GM23338 (cell line): ENCODE data around the gene SMC4. TPM values are rescaled to one million over a fixed set of nuclear protein-coding genes. Genes with fewer than 3 reads are reported as not detected.

Source experiments
- ATAC-seq: fragments of 200-7000 bp; cut with Tn5 transposase; 3 replicates; pipeline ENCODE4 v1.9.1; 2020
- DNase-seq: peaks from one replicate; pipeline ENCODE4 v3.0.0-alpha.2; 2015; ENCODE audit warnings: low spot score
- H2AFZ ChIP-seq: fragments of 200-600 bp; sonication (generic); 2 replicates; pipeline ENCODE4 v1.8.0; 2016; ENCODE audit warnings: antibody characterized with exemption, mild to moderate bottlenecking, moderate library complexity
- H3F3A ChIP-seq: fragments of 200-600 bp; sonication (generic); replicated peaks from 2 replicates; pipeline ENCODE4 v1.8.0; 2017; ENCODE audit warnings: antibody characterized with exemption, mixed run types, low read depth
- H3K27ac ChIP-seq: fragments of 200-600 bp; sonication (generic); 2 replicates; pipeline ENCODE4 v1.6.1; 2016; ENCODE audit warnings: low read depth
- H3K27me3 ChIP-seq: fragments of 200-600 bp; sonication (generic); 2 replicates; pipeline ENCODE4 v1.8.0; 2016; ENCODE audit warnings: mild to moderate bottlenecking, mixed run types, moderate library complexity; ENCODE audit not compliant: insufficient read depth
- H3K36me3 ChIP-seq: fragments of 200-600 bp; sonication (generic); 2 replicates; pipeline ENCODE4 v1.8.0; 2016; ENCODE audit warnings: mild to moderate bottlenecking; ENCODE audit not compliant: insufficient read depth
- H3K4me1 ChIP-seq: fragments of 200-600 bp; sonication (generic); 2 replicates; pipeline ENCODE4 v1.8.0; 2016; ENCODE audit warnings: mild to moderate bottlenecking, moderate library complexity; ENCODE audit not compliant: insufficient read depth
- H3K4me2 ChIP-seq: fragments of 200-600 bp; sonication (generic); 2 replicates; pipeline ENCODE4 v1.7.1; 2017; ENCODE audit warnings: mixed run types
- H3K4me3 ChIP-seq: fragments of 200-600 bp; sonication (generic); 2 replicates; pipeline ENCODE4 v1.6.1; 2016; ENCODE audit warnings: mixed run types
- H3K79me2 ChIP-seq: fragments of 200-600 bp; sonication (generic); replicated peaks from 2 replicates; pipeline ENCODE4 v1.8.0; 2017; ENCODE audit warnings: mild to moderate bottlenecking; ENCODE audit not compliant: insufficient read depth
- H3K9me2 ChIP-seq: fragments of 200-600 bp; sonication (generic); 2 replicates; pipeline ENCODE4 v1.8.0; 2017; ENCODE audit not compliant: insufficient read depth
- H4K20me1 ChIP-seq: fragments of 200-600 bp; sonication (generic); replicated peaks from 2 replicates; pipeline ENCODE4 v1.8.0; 2017; ENCODE audit warnings: mild to moderate bottlenecking; ENCODE audit not compliant: insufficient read depth
- H3K27ac Mint-ChIP-seq: 2 replicates; pipeline ENCODE4 v1.8.0; 2020; ENCODE audit warnings: inconsistent platforms, mild to moderate bottlenecking, moderate library complexity, mixed read lengths
- H3K27me3 Mint-ChIP-seq: 3 replicates; pipeline ENCODE4 v1.8.0; 2022; ENCODE audit warnings: low read depth, mild to moderate bottlenecking, moderate library complexity, mixed read lengths, inconsistent platforms; ENCODE audit not compliant: insufficient read depth, poor library complexity
- H3K36me3 Mint-ChIP-seq: 3 replicates; pipeline ENCODE4 v1.8.0; 2021; ENCODE audit warnings: low read depth, mild to moderate bottlenecking, inconsistent platforms, moderate library complexity, mixed read lengths
- H3K4me1 Mint-ChIP-seq: 3 replicates; pipeline ENCODE4 v1.8.0; 2020; ENCODE audit warnings: mild to moderate bottlenecking, inconsistent platforms, mixed read lengths
- H3K4me3 Mint-ChIP-seq: 3 replicates; pipeline ENCODE4 v1.8.0; 2021; ENCODE audit warnings: moderate library complexity, mild to moderate bottlenecking, inconsistent platforms, mixed read lengths
- H3K9me3 Mint-ChIP-seq: 3 replicates; pipeline ENCODE4 v1.8.0; 2020; ENCODE audit warnings: moderate library complexity, mild to moderate bottlenecking, inconsistent platforms, mixed read lengths
- EZH2 ChIP-seq: fragments of 200-600 bp; sonication (generic); IDR thresholded peaks from one replicate; pipeline ENCODE4 v1.8.0; 2017; ENCODE audit warnings: antibody characterized with exemption, mild to moderate bottlenecking, low read depth; ENCODE audit not compliant: unreplicated experiment
- EZH2phosphoT487 ChIP-seq: fragments of 200-600 bp; sonication (generic); IDR thresholded peaks from one replicate; pipeline ENCODE4 v1.8.1; 2018; ENCODE audit warnings: antibody characterized with exemption; ENCODE audit not compliant: unreplicated experiment
- POLR2AphosphoS5 ChIP-seq: IDR thresholded peaks from 2 replicates; pipeline ENCODE4 v1.6.1; 2016; ENCODE audit warnings: antibody characterized with exemption, low read depth
- polyA plus RNA-seq: library from polyadenylated mRNA; unstranded; fragments of >200 nt; fragmentation: Nextera tagmentation; extraction: Ambion mirVana; gene quantifications from 2 replicates; pipeline ENCODE4 v1.2.1, GENCODE V29; 2016
- total RNA-seq: library from RNA; depleted of rRNA; stranded (reverse); fragments of >200 nt; shearing (Covaris generic); gene quantifications from 2 replicates; pipeline ENCODE4 v1.2.3, GENCODE V29; 2014
- TF ChIP-seq, protein P1 (sequence below), 2 experiments: fragments of 200-600 bp in 1 of 2; sonication (generic) in 1 of 2; conservative IDR thresholded peaks; 2 replicates each; pipeline versions ENCODE4 v1.5.1 to v1.6.1; 2016 to 2017; ENCODE audit warnings: antibody characterized with exemption in 2 of 2, low read depth in 2 of 2, mild to moderate bottlenecking in 2 of 2, moderate library complexity in 1 of 2
- TF ChIP-seq, protein P2 (sequence below): IDR thresholded peaks from one replicate; pipeline ENCODE4 v1.6.1; 2018; ENCODE audit warnings: antibody characterized with exemption; ENCODE audit not compliant: unreplicated experiment
- TF ChIP-seq, protein P3 (sequence below): fragments of 250-450 bp; sonication (Bioruptor Pico); IDR thresholded peaks from 2 replicates; pipeline ENCODE4 v1.5.0; 2020; ENCODE audit warnings: mild to moderate bottlenecking, moderate library complexity

The SMC4 gene
- total and polyA plus RNA-seq, 2 experiments from 2014 or later: 167 to 412 TPM

DNA sequence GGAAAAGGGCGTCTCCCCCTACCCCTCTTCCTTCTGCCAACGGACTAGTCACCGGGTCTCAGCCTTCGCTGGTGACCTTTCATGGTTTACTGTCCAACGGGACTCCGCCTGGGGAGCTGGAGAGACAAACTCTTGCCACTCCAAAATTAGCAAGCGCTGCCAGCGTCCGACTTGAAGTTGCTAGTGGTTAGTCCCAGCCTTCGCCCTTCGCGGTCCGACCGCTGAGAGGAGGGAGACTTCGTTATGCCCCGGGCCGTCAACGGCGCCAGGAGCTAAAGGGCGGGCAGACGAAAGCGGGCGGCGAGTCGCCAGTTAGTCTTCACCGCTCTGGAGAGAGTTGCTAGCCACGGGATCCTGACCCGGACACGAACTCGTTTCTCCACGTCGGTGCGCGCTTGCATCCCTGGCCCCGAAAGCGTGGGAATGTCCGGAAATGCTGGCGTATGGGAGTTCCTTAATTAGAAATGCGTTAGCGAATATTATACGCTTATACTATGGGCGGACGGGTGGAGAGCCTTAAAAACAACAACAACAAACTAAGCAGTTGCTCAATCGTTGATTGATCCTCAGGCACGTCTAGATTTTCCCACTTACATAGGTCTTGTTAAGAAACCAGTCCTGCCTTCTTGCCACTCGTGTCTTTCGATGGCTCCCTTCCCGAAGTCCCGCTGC is 716 bp downstream of the SMC4 start:
- peak; percentile 49 for ATAC-seq
- peak overlapping the region; percentile 98 for H3K4me3 Mint-ChIP-seq
- no peak for TF ChIP-seq EZH2phosphoT487

DNA sequence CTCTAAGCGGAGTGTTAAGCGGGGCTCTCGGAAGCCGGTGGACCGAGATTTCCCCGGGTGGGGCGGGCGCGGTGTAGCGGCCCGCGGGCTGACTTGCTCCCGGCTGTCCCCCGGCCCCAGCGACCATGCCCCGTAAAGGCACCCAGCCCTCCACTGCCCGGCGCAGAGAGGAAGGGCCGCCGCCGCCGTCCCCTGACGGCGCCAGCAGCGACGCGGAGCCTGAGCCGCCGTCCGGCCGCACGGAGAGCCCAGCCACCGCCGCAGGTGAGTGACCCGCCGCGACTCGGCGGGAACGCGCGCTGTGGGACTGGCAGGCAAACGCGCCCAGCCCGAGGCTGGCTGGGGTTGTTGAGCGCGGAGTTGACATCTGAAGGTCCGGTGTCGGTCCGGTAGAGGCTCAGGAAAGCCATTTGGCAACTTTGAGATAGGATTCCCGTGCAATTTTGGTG is 1.3 kb downstream of the SMC4 start:
- ATAC-seq: peak; percentile 41
- Histone ChIP-seq H3K4me3 (peak overlapping the region; percentile 60), H3K36me3 (peaks cover 6% of the 10 kb centered on the region; the same call in 1 of the 2 replicates), H3K79me2 (peaks cover 85% of the 10 kb centered on the region), H2AFZ (no peak overlapping the region), H3K27ac (no peak overlapping the region), H4K20me1 (peaks cover 32% of the 10 kb centered on the region), H3K4me2 (peak overlapping the region; percentile 81), H3F3A (no peaks in the 10 kb centered on the region), H3K9me2 (no peaks in the 10 kb centered on the region), H3K4me1 (peaks cover 14% of the 10 kb centered on the region; the same call in 1 of the 2 replicates), H3K27me3 (no peaks in the 10 kb centered on the region)
- H3K27me3 Mint-ChIP-seq: peaks cover 21% of the 10 kb centered on the region
- peak overlapping the region; percentile 65; the same call in 1 of the 2 replicates for H3K27ac Mint-ChIP-seq
- peak; percentile 42 for DNase-seq
- peaks cover 25% of the 10 kb centered on the region for H3K4me1 Mint-ChIP-seq
- TF ChIP-seq, protein P1, sequence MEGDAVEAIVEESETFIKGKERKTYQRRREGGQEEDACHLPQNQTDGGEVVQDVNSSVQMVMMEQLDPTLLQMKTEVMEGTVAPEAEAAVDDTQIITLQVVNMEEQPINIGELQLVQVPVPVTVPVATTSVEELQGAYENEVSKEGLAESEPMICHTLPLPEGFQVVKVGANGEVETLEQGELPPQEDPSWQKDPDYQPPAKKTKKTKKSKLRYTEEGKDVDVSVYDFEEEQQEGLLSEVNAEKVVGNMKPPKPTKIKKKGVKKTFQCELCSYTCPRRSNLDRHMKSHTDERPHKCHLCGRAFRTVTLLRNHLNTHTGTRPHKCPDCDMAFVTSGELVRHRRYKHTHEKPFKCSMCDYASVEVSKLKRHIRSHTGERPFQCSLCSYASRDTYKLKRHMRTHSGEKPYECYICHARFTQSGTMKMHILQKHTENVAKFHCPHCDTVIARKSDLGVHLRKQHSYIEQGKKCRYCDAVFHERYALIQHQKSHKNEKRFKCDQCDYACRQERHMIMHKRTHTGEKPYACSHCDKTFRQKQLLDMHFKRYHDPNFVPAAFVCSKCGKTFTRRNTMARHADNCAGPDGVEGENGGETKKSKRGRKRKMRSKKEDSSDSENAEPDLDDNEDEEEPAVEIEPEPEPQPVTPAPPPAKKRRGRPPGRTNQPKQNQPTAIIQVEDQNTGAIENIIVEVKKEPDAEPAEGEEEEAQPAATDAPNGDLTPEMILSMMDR (conservative IDR thresholded peaks at IDR 0.05; ENCODE audit: low read depth in 2 of 2): no peak
- TF ChIP-seq POLR2AphosphoS5 (no peak), EZH2 (no peak)
- TF ChIP-seq, protein P2, sequence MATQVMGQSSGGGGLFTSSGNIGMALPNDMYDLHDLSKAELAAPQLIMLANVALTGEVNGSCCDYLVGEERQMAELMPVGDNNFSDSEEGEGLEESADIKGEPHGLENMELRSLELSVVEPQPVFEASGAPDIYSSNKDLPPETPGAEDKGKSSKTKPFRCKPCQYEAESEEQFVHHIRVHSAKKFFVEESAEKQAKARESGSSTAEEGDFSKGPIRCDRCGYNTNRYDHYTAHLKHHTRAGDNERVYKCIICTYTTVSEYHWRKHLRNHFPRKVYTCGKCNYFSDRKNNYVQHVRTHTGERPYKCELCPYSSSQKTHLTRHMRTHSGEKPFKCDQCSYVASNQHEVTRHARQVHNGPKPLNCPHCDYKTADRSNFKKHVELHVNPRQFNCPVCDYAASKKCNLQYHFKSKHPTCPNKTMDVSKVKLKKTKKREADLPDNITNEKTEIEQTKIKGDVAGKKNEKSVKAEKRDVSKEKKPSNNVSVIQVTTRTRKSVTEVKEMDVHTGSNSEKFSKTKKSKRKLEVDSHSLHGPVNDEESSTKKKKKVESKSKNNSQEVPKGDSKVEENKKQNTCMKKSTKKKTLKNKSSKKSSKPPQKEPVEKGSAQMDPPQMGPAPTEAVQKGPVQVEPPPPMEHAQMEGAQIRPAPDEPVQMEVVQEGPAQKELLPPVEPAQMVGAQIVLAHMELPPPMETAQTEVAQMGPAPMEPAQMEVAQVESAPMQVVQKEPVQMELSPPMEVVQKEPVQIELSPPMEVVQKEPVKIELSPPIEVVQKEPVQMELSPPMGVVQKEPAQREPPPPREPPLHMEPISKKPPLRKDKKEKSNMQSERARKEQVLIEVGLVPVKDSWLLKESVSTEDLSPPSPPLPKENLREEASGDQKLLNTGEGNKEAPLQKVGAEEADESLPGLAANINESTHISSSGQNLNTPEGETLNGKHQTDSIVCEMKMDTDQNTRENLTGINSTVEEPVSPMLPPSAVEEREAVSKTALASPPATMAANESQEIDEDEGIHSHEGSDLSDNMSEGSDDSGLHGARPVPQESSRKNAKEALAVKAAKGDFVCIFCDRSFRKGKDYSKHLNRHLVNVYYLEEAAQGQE: no peak
- TF ChIP-seq, protein P3, sequence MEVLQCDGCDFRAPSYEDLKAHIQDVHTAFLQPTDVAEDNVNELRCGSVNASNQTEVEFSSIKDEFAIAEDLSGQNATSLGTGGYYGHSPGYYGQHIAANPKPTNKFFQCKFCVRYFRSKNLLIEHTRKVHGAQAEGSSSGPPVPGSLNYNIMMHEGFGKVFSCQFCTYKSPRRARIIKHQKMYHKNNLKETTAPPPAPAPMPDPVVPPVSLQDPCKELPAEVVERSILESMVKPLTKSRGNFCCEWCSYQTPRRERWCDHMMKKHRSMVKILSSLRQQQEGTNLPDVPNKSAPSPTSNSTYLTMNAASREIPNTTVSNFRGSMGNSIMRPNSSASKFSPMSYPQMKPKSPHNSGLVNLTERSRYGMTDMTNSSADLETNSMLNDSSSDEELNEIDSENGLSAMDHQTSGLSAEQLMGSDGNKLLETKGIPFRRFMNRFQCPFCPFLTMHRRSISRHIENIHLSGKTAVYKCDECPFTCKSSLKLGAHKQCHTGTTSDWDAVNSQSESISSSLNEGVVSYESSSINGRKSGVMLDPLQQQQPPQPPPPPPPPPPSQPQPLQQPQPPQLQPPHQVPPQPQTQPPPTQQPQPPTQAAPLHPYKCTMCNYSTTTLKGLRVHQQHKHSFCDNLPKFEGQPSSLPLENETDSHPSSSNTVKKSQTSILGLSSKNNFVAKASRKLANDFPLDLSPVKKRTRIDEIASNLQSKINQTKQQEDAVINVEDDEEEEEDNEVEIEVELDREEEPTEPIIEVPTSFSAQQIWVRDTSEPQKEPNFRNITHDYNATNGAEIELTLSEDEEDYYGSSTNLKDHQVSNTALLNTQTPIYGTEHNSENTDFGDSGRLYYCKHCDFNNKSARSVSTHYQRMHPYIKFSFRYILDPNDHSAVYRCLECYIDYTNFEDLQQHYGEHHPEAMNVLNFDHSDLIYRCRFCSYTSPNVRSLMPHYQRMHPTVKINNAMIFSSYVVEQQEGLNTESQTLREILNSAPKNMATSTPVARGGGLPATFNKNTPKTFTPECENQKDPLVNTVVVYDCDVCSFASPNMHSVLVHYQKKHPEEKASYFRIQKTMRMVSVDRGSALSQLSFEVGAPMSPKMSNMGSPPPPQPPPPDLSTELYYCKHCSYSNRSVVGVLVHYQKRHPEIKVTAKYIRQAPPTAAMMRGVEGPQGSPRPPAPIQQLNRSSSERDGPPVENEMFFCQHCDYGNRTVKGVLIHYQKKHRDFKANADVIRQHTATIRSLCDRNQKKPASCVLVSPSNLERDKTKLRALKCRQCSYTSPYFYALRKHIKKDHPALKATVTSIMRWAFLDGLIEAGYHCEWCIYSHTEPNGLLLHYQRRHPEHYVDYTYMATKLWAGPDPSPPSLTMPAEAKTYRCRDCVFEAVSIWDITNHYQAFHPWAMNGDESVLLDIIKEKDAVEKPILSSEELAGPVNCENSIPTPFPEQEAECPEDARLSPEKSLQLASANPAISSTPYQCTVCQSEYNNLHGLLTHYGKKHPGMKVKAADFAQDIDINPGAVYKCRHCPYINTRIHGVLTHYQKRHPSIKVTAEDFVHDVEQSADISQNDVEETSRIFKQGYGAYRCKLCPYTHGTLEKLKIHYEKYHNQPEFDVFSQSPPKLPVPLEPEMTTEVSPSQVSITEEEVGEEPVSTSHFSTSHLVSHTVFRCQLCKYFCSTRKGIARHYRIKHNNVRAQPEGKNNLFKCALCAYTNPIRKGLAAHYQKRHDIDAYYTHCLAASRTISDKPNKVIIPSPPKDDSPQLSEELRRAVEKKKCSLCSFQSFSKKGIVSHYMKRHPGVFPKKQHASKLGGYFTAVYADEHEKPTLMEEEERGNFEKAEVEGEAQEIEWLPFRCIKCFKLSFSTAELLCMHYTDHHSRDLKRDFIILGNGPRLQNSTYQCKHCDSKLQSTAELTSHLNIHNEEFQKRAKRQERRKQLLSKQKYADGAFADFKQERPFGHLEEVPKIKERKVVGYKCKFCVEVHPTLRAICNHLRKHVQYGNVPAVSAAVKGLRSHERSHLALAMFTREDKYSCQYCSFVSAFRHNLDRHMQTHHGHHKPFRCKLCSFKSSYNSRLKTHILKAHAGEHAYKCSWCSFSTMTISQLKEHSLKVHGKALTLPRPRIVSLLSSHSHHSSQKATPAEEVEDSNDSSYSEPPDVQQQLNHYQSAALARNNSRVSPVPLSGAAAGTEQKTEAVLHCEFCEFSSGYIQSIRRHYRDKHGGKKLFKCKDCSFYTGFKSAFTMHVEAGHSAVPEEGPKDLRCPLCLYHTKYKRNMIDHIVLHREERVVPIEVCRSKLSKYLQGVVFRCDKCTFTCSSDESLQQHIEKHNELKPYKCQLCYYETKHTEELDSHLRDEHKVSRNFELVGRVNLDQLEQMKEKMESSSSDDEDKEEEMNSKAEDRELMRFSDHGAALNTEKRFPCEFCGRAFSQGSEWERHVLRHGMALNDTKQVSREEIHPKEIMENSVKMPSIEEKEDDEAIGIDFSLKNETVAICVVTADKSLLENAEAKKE: no peak
- peaks cover 30% of the 10 kb centered on the region for H3K36me3 Mint-ChIP-seq
- peak overlapping the region; percentile 98 for H3K4me3 Mint-ChIP-seq
- peaks cover 4% of the 10 kb centered on the region; the same call in 1 of the 3 replicates for H3K9me3 Mint-ChIP-seq

More for the DNA sequence above, 716 bp downstream of the SMC4 start:
- Histone ChIP-seq H3K79me2 (peaks cover 80% of the 10 kb centered on the region), H3K27me3 (no peaks in the 10 kb centered on the region), H2AFZ (no peak overlapping the region), H4K20me1 (peaks cover 32% of the 10 kb centered on the region), H3F3A (no peaks in the 10 kb centered on the region), H3K4me3 (peak overlapping the region; percentile 60), H3K36me3 (peaks cover under 1% of the 10 kb centered on the region; the same call in 1 of the 2 replicates), H3K27ac (peak overlapping the region; percentile 94), H3K4me2 (peak overlapping the region; percentile 81), H3K4me1 (peaks cover 14% of the 10 kb centered on the region; the same call in 1 of the 2 replicates), H3K9me2 (no peaks in the 10 kb centered on the region)
- Mint-ChIP-seq H3K36me3 (peaks cover 29% of the 10 kb centered on the region), H3K9me3 (peaks cover 4% of the 10 kb centered on the region; the same call in 1 of the 3 replicates), H3K27ac (peak overlapping the region; percentile 98), H3K4me1 (peaks cover 25% of the 10 kb centered on the region), H3K27me3 (peaks cover 21% of the 10 kb centered on the region)
- peak; percentile 27 for DNase-seq
